Measurements from ENCODE around the gene MYO15B. TPM values are rescaled to one million over a fixed set of nuclear protein-coding genes. Genes with fewer than 3 reads are reported as not detected.
"Not testable (repeated sequence)": the region's sequence is repeated elsewhere in the genome, so short reads cannot be mapped to it uniquely, and the experiment has no call there.

MYO15B gene
- total RNA-seq, 2 donors from 2014 or later: 102 to 121 TPM

- DNase-seq (no peak), ATAC-seq (replicated peaks in 1 of 2) (no peak)
- H3K27ac Mint-ChIP-seq: no peak overlapping the region
- H3K4me3 Mint-ChIP-seq: no peak overlapping the region
- no peaks in the 10 kb centered on the region for H3K4me1 Mint-ChIP-seq (ENCODE audit: low read depth)
- no peaks in the 10 kb centered on the region for H3K9me3 Mint-ChIP-seq
- no peaks in the 10 kb centered on the region for H3K36me3 Mint-ChIP-seq (ENCODE audit: insufficient read depth in 2 of 2)
- H3K27me3 Mint-ChIP-seq (ENCODE audit: low read depth): no peaks in the 10 kb centered on the region
Measured at GRCh38 chr17:75575197-75575596, 12.4 kb upstream of the MYO15B start.

- peaks cover 0 to 2% of the 10 kb centered on the region in 2 donors for H3K9me3 Mint-ChIP-seq
- H3K27ac Mint-ChIP-seq: no peak overlapping the region
- ATAC-seq (replicated peaks in 1 of 2): no peak
- no peak overlapping the region for H3K4me3 Mint-ChIP-seq
- no peak for DNase-seq
- no peaks in the 10 kb centered on the region for H3K4me1 Mint-ChIP-seq (ENCODE audit: low read depth)
- no peaks in the 10 kb centered on the region for H3K27me3 Mint-ChIP-seq (ENCODE audit: low read depth)
- peaks cover 0 to 3% of the 10 kb centered on the region in 2 donors for H3K36me3 Mint-ChIP-seq (ENCODE audit: insufficient read depth in 2 of 2)
Measured at GRCh38 chr17:75575728-75576127, 11.9 kb upstream of the MYO15B start.

- ATAC-seq (replicated peaks in 1 of 2): no peak
Measured at GRCh38 chr17:75576661-75577060, 10.9 kb upstream of the MYO15B start.

GRCh38 chr17:75581121-75581725 lies 6.4 kb upstream of the MYO15B start:
- DNase-seq (peak; percentile 65 to 73), ATAC-seq (replicated peaks in 1 of 2) (peak; percentile 66 to 69)
- H3K27me3 Mint-ChIP-seq (ENCODE audit: low read depth); H3K9me3 Mint-ChIP-seq; H3K36me3 Mint-ChIP-seq (ENCODE audit: insufficient read depth in 2 of 2); H3K4me1 Mint-ChIP-seq (ENCODE audit: low read depth): not testable (repeated sequence)
- Mint-ChIP-seq H3K4me3 (peak overlapping the region; percentile 90), H3K27ac (peak overlapping the region; percentile 35)

More at GRCh38 chr17:75576661-75577060, 10.9 kb upstream of the MYO15B start:
- no peak overlapping the region for H3K27ac Mint-ChIP-seq
- no peak overlapping the region for H3K4me3 Mint-ChIP-seq
- peaks cover 6% of the 10 kb centered on the region for H3K4me1 Mint-ChIP-seq (ENCODE audit: low read depth)
- DNase-seq: no peak
- peaks cover 2% of the 10 kb centered on the region in 2 donors for H3K9me3 Mint-ChIP-seq
- H3K36me3 Mint-ChIP-seq (ENCODE audit: insufficient read depth in 2 of 2): peaks cover 1 to 3% of the 10 kb centered on the region in 2 donors
- no peaks in the 10 kb centered on the region for H3K27me3 Mint-ChIP-seq (ENCODE audit: low read depth)

- not testable (repeated sequence) for H3K4me1 Mint-ChIP-seq (ENCODE audit: low read depth); H3K27me3 Mint-ChIP-seq (ENCODE audit: low read depth); ATAC-seq (replicated peaks in 1 of 2); H3K4me3 Mint-ChIP-seq; H3K36me3 Mint-ChIP-seq (ENCODE audit: insufficient read depth in 2 of 2); DNase-seq; H3K9me3 Mint-ChIP-seq; H3K27ac Mint-ChIP-seq
Measured at GRCh38 chr17:75583197-75583596, 4.4 kb upstream of the MYO15B start.

GRCh38 chr17:75584849-75585175 lies 2.8 kb upstream of the MYO15B start:
- Mint-ChIP-seq H3K4me3 (no peak overlapping the region), H3K27ac (no peak overlapping the region)
- ATAC-seq (replicated peaks in 1 of 2): no peak

GRCh38 chr17:75588596-75589011 lies 1.0 kb downstream of the MYO15B start:
- H3K4me3 Mint-ChIP-seq: peak overlapping the region; percentile 76 to 82
- H3K4me1 Mint-ChIP-seq (ENCODE audit: low read depth): no peaks in the 10 kb centered on the region
- peaks cover 6% of the 10 kb centered on the region for H3K27me3 Mint-ChIP-seq (ENCODE audit: low read depth)
- peak; percentile 28 to 32 for ATAC-seq (replicated peaks in 1 of 2)
- no peaks in the 10 kb centered on the region for H3K9me3 Mint-ChIP-seq
- H3K36me3 Mint-ChIP-seq (ENCODE audit: insufficient read depth in 2 of 2): no peaks in the 10 kb centered on the region
- H3K27ac Mint-ChIP-seq: no peak overlapping the region
- DNase-seq: no peak

More at GRCh38 chr17:75584849-75585175, 2.8 kb upstream of the MYO15B start:
- H3K27me3 Mint-ChIP-seq (ENCODE audit: low read depth): peaks cover 6% of the 10 kb centered on the region
- H3K36me3 Mint-ChIP-seq (ENCODE audit: insufficient read depth in 2 of 2): peaks cover 1 to 3% of the 10 kb centered on the region in 2 donors
- peaks cover 8% of the 10 kb centered on the region for H3K4me1 Mint-ChIP-seq (ENCODE audit: low read depth)
- no peak for DNase-seq
- peaks cover 2% of the 10 kb centered on the region in 2 donors for H3K9me3 Mint-ChIP-seq

- Mint-ChIP-seq H3K4me3 (peak overlapping the region; percentile 73 to 75), H3K36me3 (ENCODE audit: insufficient read depth in 2 of 2) (no peaks in the 10 kb centered on the region), H3K4me1 (ENCODE audit: low read depth) (no peaks in the 10 kb centered on the region), H3K27ac (peak overlapping the region; percentile 72), H3K9me3 (no peaks in the 10 kb centered on the region), H3K27me3 (ENCODE audit: low read depth) (peaks cover 6% of the 10 kb centered on the region)
- peak; percentile 96 to 99 for DNase-seq
- peak; percentile 88 to 90 for ATAC-seq (replicated peaks in 1 of 2)
Measured at GRCh38 chr17:75589012-75589918, 1.7 kb downstream of the MYO15B start.

- H3K4me3 Mint-ChIP-seq: peak overlapping the region; percentile 31 to 73
- H3K9me3 Mint-ChIP-seq: no peaks in the 10 kb centered on the region
- H3K27ac Mint-ChIP-seq: no peak overlapping the region
Measured at GRCh38 chr17:75589919-75590303, 2.3 kb downstream of the MYO15B start.

GRCh38 chr17:75590314-75590761 lies 2.7 kb downstream of the MYO15B start:
- no peak overlapping the region for H3K27ac Mint-ChIP-seq
- H3K4me3 Mint-ChIP-seq: peak overlapping the region in 1 of 2 donors; percentile 31
- no peaks in the 10 kb centered on the region for H3K36me3 Mint-ChIP-seq (ENCODE audit: insufficient read depth in 2 of 2)
- no peaks in the 10 kb centered on the region for H3K9me3 Mint-ChIP-seq
- no peak for ATAC-seq (replicated peaks in 1 of 2)
- DNase-seq: no peak
- H3K27me3 Mint-ChIP-seq (ENCODE audit: low read depth): peaks cover 6% of the 10 kb centered on the region
- H3K4me1 Mint-ChIP-seq (ENCODE audit: low read depth): no peaks in the 10 kb centered on the region

More at GRCh38 chr17:75589919-75590303, 2.3 kb downstream of the MYO15B start:
- no peak for ATAC-seq (replicated peaks in 1 of 2)
- no peaks in the 10 kb centered on the region for H3K36me3 Mint-ChIP-seq (ENCODE audit: insufficient read depth in 2 of 2)
- peaks cover 6% of the 10 kb centered on the region for H3K27me3 Mint-ChIP-seq (ENCODE audit: low read depth)
- H3K4me1 Mint-ChIP-seq (ENCODE audit: low read depth): no peaks in the 10 kb centered on the region
- DNase-seq: no peak

- Mint-ChIP-seq H3K4me1 (ENCODE audit: low read depth) (no peaks in the 10 kb centered on the region), H3K4me3 (peak overlapping the region in 1 of 2 donors; percentile 14), H3K9me3 (no peaks in the 10 kb centered on the region), H3K27me3 (ENCODE audit: low read depth) (peaks cover 6% of the 10 kb centered on the region), H3K27ac (no peak overlapping the region), H3K36me3 (ENCODE audit: insufficient read depth in 2 of 2) (no peaks in the 10 kb centered on the region)
- ATAC-seq (replicated peaks in 1 of 2) (no peak), DNase-seq (no peak)
Measured at GRCh38 chr17:75590849-75591721, 3.5 kb downstream of the MYO15B start.

GRCh38 chr17:75591722-75592302 lies 4.2 kb downstream of the MYO15B start:
- ATAC-seq (replicated peaks in 1 of 2): no peak
- H3K27ac Mint-ChIP-seq: no peak overlapping the region

More at GRCh38 chr17:75591722-75592302, 4.2 kb downstream of the MYO15B start:
- Mint-ChIP-seq H3K4me3 (no peak overlapping the region), H3K9me3 (no peaks in the 10 kb centered on the region), H3K36me3 (ENCODE audit: insufficient read depth in 2 of 2) (no peaks in the 10 kb centered on the region), H3K27me3 (ENCODE audit: low read depth) (peaks cover 6% of the 10 kb centered on the region), H3K4me1 (ENCODE audit: low read depth) (no peaks in the 10 kb centered on the region)
- DNase-seq: no peak

Measured in activated T-cell treated with anti-CD3 and anti-CD28 coated beads, Interleukin-2, amount 50 U/mL, for 72 hours (primary cell).